Small intestine (tissue), 7 donors: Measurements from ENCODE around the gene CEND1. TPM values are rescaled to one million over a fixed set of nuclear protein-coding genes. Genes with fewer than 3 reads are reported as not detected.

ENCODE experiments used
- DNase-seq, 2 donors: peaks; one replicate each; pipeline versions ENCODE4 v3.0.0 to v3.0.0-alpha.2; 2013
- FAIRE-seq: peaks from 2 replicates; lab custom pipeline; 2012; peaks lifted over from hg19 to GRCh38; lab: Jason Lieb, UNC
- H3K27ac ChIP-seq, 3 donors: one replicate each; pipeline ENCODE4 v1.5.1; 2013; ENCODE audit warnings: low read length in 2 of 3, mild to moderate bottlenecking in 2 of 3, control low read depth in 1 of 3, inconsistent platforms in 1 of 3, low read depth in 1 of 3, moderate library complexity in 1 of 3
- H3K27me3 ChIP-seq, 3 donors: one replicate each; pipeline ENCODE4 v1.6.1; 2013; ENCODE audit warnings: low read length in 3 of 3, inconsistent platforms in 1 of 3; ENCODE audit not compliant: control insufficient read depth in 3 of 3, insufficient read depth in 3 of 3
- H3K36me3 ChIP-seq, 3 donors: one replicate each; pipeline ENCODE4 v1.6.1; 2013; ENCODE audit warnings: low read length in 3 of 3, inconsistent platforms in 1 of 3, low read depth in 1 of 3, mild to moderate bottlenecking in 1 of 3, moderate library complexity in 1 of 3; ENCODE audit not compliant: control insufficient read depth in 3 of 3, insufficient read depth in 2 of 3
- H3K4me1 ChIP-seq, 3 donors: one replicate each; pipeline ENCODE4 v1.6.1; 2013; ENCODE audit warnings: low read length in 2 of 3, inconsistent platforms in 1 of 3, low read depth in 1 of 3, mild to moderate bottlenecking in 1 of 3, moderate library complexity in 1 of 3; ENCODE audit not compliant: control insufficient read depth in 3 of 3, insufficient read depth in 2 of 3
- H3K4me3 ChIP-seq, 3 donors: one replicate each; pipeline ENCODE4 v1.5.1; 2013; ENCODE audit warnings: low read length in 3 of 3, control low read depth in 1 of 3, inconsistent platforms in 1 of 3, low read depth in 1 of 3, mild to moderate bottlenecking in 1 of 3, moderate library complexity in 1 of 3
- H3K9me3 ChIP-seq, 2 donors: one replicate each; pipeline ENCODE4 v1.6.1; 2013; ENCODE audit warnings: low read depth in 1 of 2, low read length in 1 of 2; ENCODE audit not compliant: control insufficient read depth in 2 of 2, insufficient read depth in 1 of 2
- WGBS, 3 donors: extraction: QIAGEN DNeasy Blood & Tissue Kit; methylation state at CpG; one replicate each; pipeline ENCODE4 v1.1.7; 2013; 5-methylcytosine and 5-hydroxymethylcytosine counted together
- polyA plus RNA-seq, 4 donors: library from polyadenylated mRNA; stranded (reverse) in 3 of 4; unstranded in 1 of 4; fragments of 200-250 nt in 3 of 4; fragments of 120-200 nt in 1 of 4; gene quantifications; one replicate each; pipeline versions ENCODE4 v1.2.1 to v1.2.3, GENCODE V29; 2013
- donor health status: healthy with polysubstance abuse.
- donor health status: control.
- donor health status: control.
- donor health status: Bipolar disorder and iron deficiency.
- donor health status: healthy.

Gene CEND1
- polyA plus RNA-seq, 4 donors = 0.22 to 3.3 TPM; not detected in 2

- no peaks in the 10 kb centered on the region for H3K27me3 ChIP-seq
- H3K4me3 ChIP-seq = peak overlapping the region; percentile 42 to 87 (median 60)
- peaks cover 3 to 26% (median 10%) of the 10 kb centered on the region in 3 donors for H3K4me1 ChIP-seq
- no peaks in the 10 kb centered on the region for H3K9me3 ChIP-seq
- H3K27ac ChIP-seq = peak overlapping the region; percentile 80 to 92 (median 91)
- WGBS, 3 donors = 0 to 1% (median 0%) methylated on average over 51 to 57 of the region's 57 CpGs
- no peak for FAIRE-seq
- peaks cover 3 to 58% (median 3%) of the 10 kb centered on the region in 3 donors for H3K36me3 ChIP-seq
- peak; percentile 57 to 87 for DNase-seq
Measured at GRCh38 chr11:797296-798092, 7.6 kb upstream of the CEND1 start.

GRCh38 chr11:796565-797295, 6.8 kb upstream of the CEND1 start:
- Histone ChIP-seq H3K4me3 (peak overlapping the region; percentile 42 to 87 (median 60)), H3K27me3 (no peaks in the 10 kb centered on the region), H3K9me3 (no peaks in the 10 kb centered on the region), H3K36me3 (peaks cover 3 to 58% (median 5%) of the 10 kb centered on the region in 3 donors), H3K4me1 (peaks cover 3 to 26% (median 10%) of the 10 kb centered on the region in 3 donors), H3K27ac (peak overlapping the region; percentile 80 to 92 (median 91))
- FAIRE-seq (no peak), DNase-seq (peak in 1 of 2 donors; percentile 67)
- 6 to 14% (median 11%) methylated on average over 18 of the region's 18 CpGs for WGBS, 3 donors

- no peak for FAIRE-seq
- peaks cover 3 to 26% (median 10%) of the 10 kb centered on the region in 3 donors for H3K4me1 ChIP-seq
- peak; percentile 81 to 88 for DNase-seq
- H3K27ac ChIP-seq = peak overlapping the region; percentile 80 to 92 (median 91)
- H3K4me3 ChIP-seq = peak overlapping the region; percentile 37 to 87 (median 60)
- peaks cover 3 to 58% (median 5%) of the 10 kb centered on the region in 3 donors for H3K36me3 ChIP-seq
- WGBS, 3 donors = 0 to 4% (median 0%) methylated on average over 20 to 26 of the region's 26 CpGs
- H3K9me3 ChIP-seq = no peaks in the 10 kb centered on the region
- H3K27me3 ChIP-seq = peaks cover 0 to 7% (median 0%) of the 10 kb centered on the region in 3 donors
Measured at GRCh38 chr11:795634-796564, 6.0 kb upstream of the CEND1 start.

- DNase-seq (peak; percentile 37 to 51), FAIRE-seq (no peak)
- Histone ChIP-seq H3K36me3 (peaks cover 0 to 51% (median 5%) of the 10 kb centered on the region in 3 donors), H3K4me3 (peak overlapping the region in 2 of 3 donors; percentile 60 to 87), H3K9me3 (no peaks in the 10 kb centered on the region), H3K27ac (peak overlapping the region in 2 of 3 donors; percentile 30 to 51), H3K27me3 (peaks cover 0 to 15% (median 0%) of the 10 kb centered on the region in 3 donors), H3K4me1 (peaks cover 3 to 26% (median 10%) of the 10 kb centered on the region in 3 donors)
- WGBS, 3 donors = 25 to 51% (median 40%) methylated on average over 33 to 38 of the region's 38 CpGs
Measured at GRCh38 chr11:794766-795633, 5.1 kb upstream of the CEND1 start.

GRCh38 chr11:794013-794765, 4.3 kb upstream of the CEND1 start:
- Histone ChIP-seq H3K9me3 (no peaks in the 10 kb centered on the region), H3K27me3 (peaks cover 0 to 21% (median 0%) of the 10 kb centered on the region in 3 donors), H3K27ac (no peak overlapping the region), H3K4me3 (no peak overlapping the region), H3K4me1 (peaks cover 3 to 32% (median 10%) of the 10 kb centered on the region in 3 donors), H3K36me3 (peaks cover 0 to 43% (median 5%) of the 10 kb centered on the region in 3 donors)
- DNase-seq (no peak), FAIRE-seq (no peak)
- WGBS, 3 donors = 87 to 89% (median 88%) methylated on average over 28 to 31 of the region's 31 CpGs

- 77 to 93% (median 82%) methylated on average over 7 of the region's 7 CpGs for WGBS, 3 donors
- H3K27ac ChIP-seq = no peak overlapping the region
Measured at GRCh38 chr11:793556-793955, 3.7 kb upstream of the CEND1 start.

More at GRCh38 chr11:793556-793955, 3.7 kb upstream of the CEND1 start:
- Histone ChIP-seq H3K36me3 (peaks cover 0 to 40% (median 5%) of the 10 kb centered on the region in 3 donors), H3K9me3 (no peaks in the 10 kb centered on the region), H3K27me3 (peaks cover 0 to 28% (median 0%) of the 10 kb centered on the region in 3 donors), H3K4me1 (peaks cover 3 to 33% (median 10%) of the 10 kb centered on the region in 3 donors), H3K4me3 (no peak overlapping the region)
- FAIRE-seq (no peak), DNase-seq (no peak)
